Left forelimb (tissue), 1 donor: ENCODE data around the gene PAM.
"Not testable (repeated sequence)": the region's sequence is repeated elsewhere in the genome, so short reads cannot be mapped to it uniquely, and the experiment has no call there.

Experiments used
- DNase-seq: peaks from one replicate; pipeline ENCODE4 v3.0.0-alpha.2; 2018; ENCODE audit warnings: low spot score

The PAM gene

DNA sequence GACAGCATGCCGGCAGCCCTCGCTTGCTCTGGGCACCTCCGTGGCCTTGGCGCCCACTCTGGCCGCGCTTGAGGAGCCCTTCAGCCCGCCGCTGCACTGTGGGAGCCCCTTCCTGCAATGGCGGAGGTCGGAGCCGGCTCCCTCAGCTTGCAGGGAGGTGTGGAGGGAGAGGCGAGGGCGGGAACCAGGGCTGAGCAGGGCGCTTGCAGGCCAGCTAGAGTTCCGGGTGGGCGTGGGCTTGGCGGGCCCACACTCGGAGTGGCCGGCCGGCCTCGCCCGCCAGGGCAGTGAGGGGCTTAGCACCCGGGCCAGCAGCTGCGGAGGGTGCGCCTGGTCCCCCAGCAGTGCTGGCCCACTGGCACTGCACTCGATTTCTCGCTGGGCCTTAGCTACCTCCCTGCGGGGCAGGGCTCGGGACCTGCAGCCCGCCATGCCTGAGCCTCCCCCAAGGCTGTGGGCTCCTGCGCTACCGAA lies 3.2 kb upstream of the PAM start:
- DNase-seq = not testable (repeated sequence)

DNA sequence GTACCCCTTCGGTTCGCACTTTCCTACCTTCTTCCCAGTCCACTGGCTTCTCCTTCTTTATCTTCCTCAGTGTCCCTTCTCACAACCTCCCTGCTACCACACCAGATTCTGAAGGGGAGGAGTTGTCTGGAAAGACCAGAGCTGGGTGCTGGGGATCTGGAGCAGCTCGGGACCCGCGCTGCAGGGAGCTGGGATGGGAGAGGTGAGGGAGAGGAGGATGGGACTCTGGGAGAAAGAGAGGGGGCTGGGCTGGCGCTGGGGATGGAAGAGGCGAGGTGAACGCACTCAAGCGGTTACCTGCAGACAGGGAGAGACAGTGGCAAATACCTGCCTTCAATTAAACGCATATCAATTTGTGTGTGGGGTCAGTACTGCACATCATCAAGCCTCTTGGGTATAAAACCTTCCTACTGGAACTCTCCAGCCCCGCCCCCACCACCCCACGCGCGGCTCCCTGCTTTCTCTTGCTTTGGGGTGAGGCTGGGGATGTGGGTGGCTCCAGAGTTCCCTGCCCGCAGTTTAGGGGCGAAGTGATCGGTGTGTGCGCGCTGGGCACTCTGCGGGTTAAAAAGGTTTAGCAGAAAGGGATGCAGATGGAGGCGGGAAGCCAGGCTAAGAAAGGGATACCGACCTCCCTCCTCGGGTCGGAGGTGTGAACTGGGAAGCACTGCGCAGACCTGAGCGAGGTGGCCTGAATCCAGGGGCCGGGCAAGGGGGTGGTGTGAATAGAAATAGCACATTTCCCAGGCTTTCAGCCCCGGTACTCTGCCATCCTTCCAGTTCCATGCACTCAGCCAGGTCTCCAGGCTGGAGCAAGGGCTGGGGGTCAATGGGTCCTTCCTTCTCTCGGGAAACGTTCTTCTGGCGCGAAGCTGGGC lies 977 bp upstream of the PAM start:
- no peak for DNase-seq

- DNase-seq = no peak
These were observed 724 bp downstream of the PAM start for GRCh38 chr5:102755686-102756371.

DNA sequence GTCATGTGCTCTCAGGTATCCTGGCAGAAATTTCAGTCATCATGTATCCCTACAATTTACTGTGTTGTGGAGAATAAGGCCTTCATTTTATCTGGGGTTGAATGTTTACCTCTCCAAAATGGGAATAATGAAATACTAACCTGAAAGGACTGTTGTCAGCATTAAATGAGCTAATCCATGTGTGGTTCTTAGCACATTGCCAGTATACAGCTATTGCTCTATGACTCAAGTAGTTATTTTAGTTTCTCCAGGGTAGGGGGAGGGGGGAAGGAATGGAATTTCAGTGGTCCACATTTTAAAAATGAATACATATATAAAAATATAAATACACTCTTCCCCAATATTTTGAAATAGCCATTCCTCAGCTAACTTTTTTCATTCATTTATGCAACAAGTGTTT lies 3.5 kb downstream of the PAM start:
- DNase-seq = no peak

- DNase-seq = no peak
These were observed 4.2 kb downstream of the PAM start for GRCh38 chr5:102759289-102759688.

GRCh38 chr5:102759700-102760099 lies 4.6 kb downstream of the PAM start:
- DNase-seq = no peak

DNA sequence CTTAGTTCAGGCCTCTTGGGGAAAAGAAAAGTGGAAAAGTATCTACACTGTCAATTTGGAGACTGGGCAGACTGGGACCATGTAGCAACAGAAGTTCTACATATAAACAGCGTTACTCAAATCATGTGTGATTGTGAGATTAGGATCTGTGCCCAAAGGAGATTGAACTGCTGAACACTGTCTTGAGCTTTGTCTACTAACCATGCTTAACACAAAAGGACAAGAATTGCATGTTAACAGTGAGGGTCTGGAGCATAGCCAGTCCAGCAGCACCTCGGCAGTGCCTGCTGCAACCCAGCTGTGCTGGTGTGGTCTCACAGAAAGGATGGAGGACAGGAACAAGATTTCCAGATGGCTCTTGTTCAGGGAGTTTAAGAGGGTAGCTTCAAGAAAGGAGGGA lies 5.7 kb downstream of the PAM start:
- DNase-seq = no peak

DNA sequence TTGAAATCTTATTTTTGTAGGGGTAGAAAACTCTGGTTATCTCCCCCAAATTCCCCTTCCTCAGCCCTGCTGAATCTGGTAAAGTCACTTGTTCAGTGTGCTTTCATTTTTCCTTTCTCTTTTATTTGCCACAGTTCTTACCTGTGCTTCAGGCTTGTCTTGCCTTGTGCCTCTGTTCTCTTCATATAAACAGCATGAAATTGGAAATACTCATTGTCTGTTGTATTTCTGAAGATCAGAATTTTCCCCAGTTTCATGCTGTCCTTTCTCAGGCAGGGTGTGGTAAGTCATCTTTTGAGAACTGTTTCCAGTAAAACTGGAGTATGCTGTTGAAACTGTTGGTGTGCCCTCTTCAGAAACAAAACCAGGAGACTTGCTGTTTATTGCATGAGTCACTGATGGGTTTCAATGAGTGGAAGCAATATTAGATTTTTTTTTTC lies 7.0 kb downstream of the PAM start:
- DNase-seq = no peak

- DNase-seq = no peak
These were observed 7.6 kb downstream of the PAM start for GRCh38 chr5:102762562-102763227.

GRCh38 chr5:102763734-102764133 lies 8.6 kb downstream of the PAM start:
- no peak for DNase-seq

- DNase-seq = no peak
These were observed 9.4 kb downstream of the PAM start for GRCh38 chr5:102764381-102765004.

DNA sequence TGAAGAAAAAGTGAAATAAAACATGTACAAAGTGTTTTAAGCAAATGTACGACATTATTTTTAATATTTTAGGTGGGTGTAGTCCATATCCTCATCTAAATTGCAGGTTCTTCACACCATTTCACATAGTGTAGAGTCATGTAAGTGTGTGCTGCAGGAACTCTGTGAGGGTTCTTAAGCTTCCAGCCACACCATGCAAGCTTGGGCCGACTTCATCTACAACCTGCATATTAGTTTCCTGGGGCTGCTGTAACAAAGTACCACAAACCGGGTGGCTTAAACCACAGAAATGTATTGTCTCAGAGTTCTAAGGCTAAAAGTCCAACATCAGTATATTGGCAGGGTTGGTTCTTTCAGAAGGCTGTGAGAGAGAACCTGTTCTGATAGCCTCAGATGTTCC lies 10.2 kb downstream of the PAM start:
- DNase-seq = no peak

DNA sequence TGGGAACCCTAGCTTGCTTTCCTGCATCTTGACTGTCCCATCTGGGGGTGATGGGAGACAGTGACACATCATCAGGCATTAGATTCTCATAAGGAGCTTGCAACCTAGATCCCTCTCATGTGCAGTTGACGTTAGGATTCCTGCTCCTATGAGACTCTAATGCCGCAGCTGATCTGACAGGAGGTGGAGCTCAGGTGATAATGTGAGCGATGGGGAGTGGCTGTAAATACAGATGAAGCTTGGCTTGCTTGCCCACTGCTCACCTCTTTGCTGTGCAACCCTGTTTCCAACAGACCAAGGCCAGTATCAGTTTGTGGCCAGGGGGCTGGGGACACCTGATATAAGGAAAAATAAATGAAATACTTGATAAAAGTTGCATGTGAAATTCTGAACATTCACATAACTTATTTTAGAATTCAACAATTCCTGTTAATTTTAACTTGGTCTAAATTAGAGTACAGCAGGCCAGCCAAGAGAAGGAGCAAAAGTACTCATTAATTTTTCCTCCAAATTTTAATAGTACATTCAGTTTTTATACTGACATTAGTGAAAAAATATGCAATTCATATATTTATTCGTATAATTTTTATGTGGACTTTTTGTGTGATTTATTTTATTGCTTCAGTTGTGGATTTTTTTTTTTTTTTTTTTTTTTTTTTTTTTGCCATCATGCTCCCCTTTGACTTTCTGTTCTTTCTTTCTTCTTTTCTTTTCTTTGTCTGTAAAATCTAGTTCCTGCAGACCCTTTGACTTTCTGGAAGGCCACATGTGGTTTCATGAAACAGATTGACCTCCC lies 11.4 kb downstream of the PAM start:
- DNase-seq = no peak

- DNase-seq = no peak
These were observed 12.8 kb downstream of the PAM start for GRCh38 chr5:102767862-102768261.

DNA sequence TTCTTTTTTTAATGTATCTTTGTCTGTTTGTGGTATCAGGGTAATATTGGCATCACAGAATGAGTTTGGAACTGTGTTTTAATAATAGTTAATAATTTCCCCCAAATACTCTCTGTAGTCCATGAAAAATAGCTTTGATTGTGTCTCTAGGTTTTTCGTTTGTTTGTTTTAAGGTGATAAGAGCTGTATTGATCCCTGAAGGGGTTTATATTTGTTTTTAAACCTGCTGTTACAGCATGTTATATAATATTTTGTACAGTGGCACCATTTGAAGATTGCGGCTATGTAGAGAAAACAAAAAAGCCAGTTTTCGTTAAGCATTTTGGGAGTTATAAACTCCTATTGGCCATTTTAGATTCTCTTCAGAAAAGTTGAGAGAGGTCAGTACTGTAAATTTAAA lies 15.7 kb downstream of the PAM start:
- DNase-seq = no peak

DNA sequence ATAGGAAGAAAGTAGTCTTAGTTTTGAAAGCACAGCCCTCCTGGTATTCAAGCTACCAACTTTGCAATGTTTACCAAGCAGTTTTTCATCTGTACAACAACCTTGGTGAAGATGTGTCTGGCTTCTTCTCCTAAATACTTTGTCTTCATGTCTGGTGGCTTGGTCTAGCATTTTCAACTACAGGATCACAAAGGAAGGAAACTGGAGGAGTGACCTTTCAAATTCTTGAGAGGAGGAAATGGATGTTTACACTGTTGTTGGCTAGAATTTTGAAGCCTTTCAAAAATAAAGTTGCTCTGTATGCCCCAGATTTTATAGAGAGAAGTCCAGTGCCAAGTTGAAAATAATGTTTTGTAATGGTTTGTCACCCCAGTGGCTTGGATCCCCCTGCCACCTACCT lies 16.3 kb downstream of the PAM start:
- DNase-seq = no peak

- DNase-seq = no peak
These were observed 17.2 kb downstream of the PAM start for GRCh38 chr5:102772273-102772672.

- no peak for DNase-seq
These were observed 18.0 kb downstream of the PAM start for GRCh38 chr5:102773133-102773532.

GRCh38 chr5:102775756-102776155 lies 20.7 kb downstream of the PAM start:
- DNase-seq = not testable (repeated sequence)

- no peak for DNase-seq
These were observed 22.0 kb downstream of the PAM start for GRCh38 chr5:102777099-102777498.

DNA sequence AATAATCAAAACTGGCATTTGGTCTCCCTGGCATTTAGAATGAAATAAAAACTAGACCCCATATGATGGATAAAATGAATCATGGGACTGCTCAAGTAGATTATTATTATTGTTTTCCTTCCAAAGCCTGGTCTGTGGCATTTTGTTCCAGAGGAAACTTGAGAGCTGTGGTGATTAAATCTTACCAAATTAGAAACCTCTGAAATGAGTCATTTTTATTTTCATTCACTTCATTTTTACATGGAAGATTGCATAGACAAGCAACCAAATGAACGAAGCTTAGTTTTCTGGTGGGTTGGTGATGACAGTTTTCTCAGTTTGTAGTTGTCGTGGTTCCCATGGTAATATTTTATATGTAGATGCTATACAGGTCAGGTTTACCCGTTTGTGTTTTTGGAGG lies 23.4 kb downstream of the PAM start:
- DNase-seq = no peak
